GM18867 (cell line): ENCODE data around the gene PTPRJ.

Experiments
- ATAC-seq: cut with Tn5 transposase; IDR thresholded peaks from one replicate; pipeline ENCODE4 v1.9.1; 2021; ENCODE audit warnings: mild to moderate bottlenecking, moderate library complexity; ENCODE audit not compliant: unreplicated experiment

The PTPRJ gene

GRCh38 chr11:48056325-48057183 is 76.2 kb downstream of the PTPRJ start:
- no peak for ATAC-seq

- ATAC-seq, result no peak
Measured at GRCh38 chr11:48058064-48058463, 77.7 kb downstream of the PTPRJ start.

GRCh38 chr11:48058788-48059187 is 78.4 kb downstream of the PTPRJ start:
- no peak for ATAC-seq

GRCh38 chr11:48062649-48063048 is 82.3 kb downstream of the PTPRJ start:
- no peak for ATAC-seq

GRCh38 chr11:48063424-48063978 is 83.1 kb downstream of the PTPRJ start:
- ATAC-seq, result no peak

- ATAC-seq, result no peak
Measured at GRCh38 chr11:48064306-48064705, 83.9 kb downstream of the PTPRJ start.

GRCh38 chr11:48066881-48067800 is 86.8 kb downstream of the PTPRJ start:
- no peak for ATAC-seq

- ATAC-seq, result no peak
Measured at GRCh38 chr11:48073031-48073861, 92.9 kb downstream of the PTPRJ start.

- no peak for ATAC-seq
Measured at GRCh38 chr11:48074425-48075181, 94.2 kb downstream of the PTPRJ start.

GRCh38 chr11:48075637-48076036 is 95.3 kb downstream of the PTPRJ start:
- ATAC-seq, result no peak

- no peak for ATAC-seq
Measured at GRCh38 chr11:48077251-48077650, 96.9 kb downstream of the PTPRJ start.

- ATAC-seq, result no peak
Measured at GRCh38 chr11:48078689-48079088, 98.3 kb downstream of the PTPRJ start.

- no peak for ATAC-seq
Measured at GRCh38 chr11:48079596-48079995, 99.2 kb downstream of the PTPRJ start.

GRCh38 chr11:48080301-48080861 is 100.0 kb downstream of the PTPRJ start:
- no peak for ATAC-seq

GRCh38 chr11:48081151-48082010 is 101.0 kb downstream of the PTPRJ start:
- ATAC-seq, result no peak

- no peak for ATAC-seq
Measured at GRCh38 chr11:48082771-48083170, 102.4 kb downstream of the PTPRJ start.

GRCh38 chr11:48083421-48083820 is 103.1 kb downstream of the PTPRJ start:
- no peak for ATAC-seq

- ATAC-seq, result no peak
Measured at GRCh38 chr11:48085688-48086087, 105.3 kb downstream of the PTPRJ start.

- no peak for ATAC-seq
Measured at GRCh38 chr11:48087422-48087821, 107.1 kb downstream of the PTPRJ start.
